MG63 (cell line): ENCODE data around the gene CD47. TPM values are rescaled to one million over a fixed set of nuclear protein-coding genes. Genes with fewer than 3 reads are reported as not detected.

ENCODE experiments used
- DNase-seq: peaks from one replicate; pipeline ENCODE4 v3.0.0-alpha.2; 2020
- H3K27me3 ChIP-seq: fragments of 250-450 bp; sonication (Bioruptor Pico); 2 replicates; pipeline ENCODE4 v1.5.1; 2020; ENCODE audit warnings: mild to moderate bottlenecking, moderate library complexity
- H3K36me3 ChIP-seq: fragments of 250-450 bp; sonication (Bioruptor Pico); 2 replicates; pipeline ENCODE4 v1.5.1; 2020; ENCODE audit warnings: mild to moderate bottlenecking, moderate library complexity
- H3K4me3 ChIP-seq: fragments of 250-450 bp; sonication (Bioruptor Pico); 2 replicates; pipeline ENCODE4 v1.5.1; 2020; ENCODE audit warnings: mild to moderate bottlenecking, moderate library complexity
- H3K9me3 ChIP-seq: fragments of 250-450 bp; sonication (Bioruptor Pico); 2 replicates; pipeline ENCODE4 v1.5.1; 2020; ENCODE audit warnings: mild to moderate bottlenecking, moderate library complexity
- total RNA-seq: library from RNA; depleted of rRNA; stranded (reverse); fragments of >200 nt; shearing (Covaris generic); gene quantifications from 2 replicates; pipeline ENCODE4 v1.2.3, GENCODE V29; 2014; ENCODE audit warnings: low replicate concordance

CD47 gene
- total RNA-seq, 1 experiment from 2014 or later: 69.0 TPM

DNA sequence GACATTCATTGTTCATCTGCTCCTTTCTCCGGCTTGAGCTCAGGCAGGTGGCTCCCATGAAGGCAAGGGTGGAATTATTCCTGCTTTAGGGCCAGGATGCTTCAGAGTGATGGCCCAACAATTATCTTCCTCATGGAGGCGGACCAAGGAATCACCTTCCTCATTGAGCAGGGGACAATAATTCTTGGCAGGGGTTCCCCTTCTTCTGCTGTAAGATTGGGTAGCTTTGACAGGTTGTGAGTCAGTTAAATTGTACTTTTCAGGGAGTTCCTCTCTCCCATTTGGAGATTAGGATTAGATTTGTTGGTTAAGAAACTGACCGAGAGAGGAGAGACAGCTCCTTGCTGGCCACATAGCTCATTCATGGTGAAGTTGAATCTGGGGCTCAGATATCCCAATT, 31.4 kb upstream of the CD47 start:
- no peaks in the 10 kb centered on the region for H3K27me3 ChIP-seq
- H3K36me3 ChIP-seq: no peaks in the 10 kb centered on the region
- H3K4me3 ChIP-seq: no peak overlapping the region
- no peak for DNase-seq
- no peaks in the 10 kb centered on the region for H3K9me3 ChIP-seq

DNA sequence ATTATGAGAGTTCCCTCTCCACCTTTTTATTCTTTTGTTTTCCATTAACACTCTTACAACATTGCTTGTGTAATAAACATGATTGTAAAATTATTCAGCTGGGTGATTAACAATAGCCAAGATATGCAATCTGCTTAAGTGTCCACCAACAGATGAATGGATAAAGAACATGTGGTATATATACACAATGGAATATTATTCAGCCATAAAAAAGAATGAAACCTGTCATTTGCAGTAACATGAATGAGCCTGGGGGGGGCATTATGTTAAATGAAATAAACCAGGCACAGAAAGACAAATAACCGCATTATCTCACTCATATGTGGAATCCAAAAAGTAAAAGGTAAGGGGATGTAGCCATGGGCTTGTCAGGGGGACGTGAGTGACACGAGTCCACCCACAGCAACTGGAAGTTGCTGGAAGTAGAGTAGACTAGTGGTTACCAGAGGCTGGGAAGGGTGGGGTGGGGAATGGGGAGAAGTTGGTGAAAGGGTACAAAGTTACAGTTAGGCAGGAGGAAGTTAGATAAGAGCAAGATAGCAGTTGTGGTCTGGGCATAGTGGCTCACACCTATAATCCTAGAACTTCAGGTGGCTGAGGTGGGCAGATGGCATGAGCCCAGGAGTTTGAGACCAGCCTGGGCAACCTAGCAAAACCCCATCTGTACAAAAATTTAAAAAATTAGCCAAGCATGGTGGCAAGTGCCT, 28.7 kb upstream of the CD47 start:
- Histone ChIP-seq H3K4me3 (no peak overlapping the region), H3K9me3 (no peaks in the 10 kb centered on the region), H3K36me3 (no peaks in the 10 kb centered on the region), H3K27me3 (no peaks in the 10 kb centered on the region)
- no peak for DNase-seq

DNA sequence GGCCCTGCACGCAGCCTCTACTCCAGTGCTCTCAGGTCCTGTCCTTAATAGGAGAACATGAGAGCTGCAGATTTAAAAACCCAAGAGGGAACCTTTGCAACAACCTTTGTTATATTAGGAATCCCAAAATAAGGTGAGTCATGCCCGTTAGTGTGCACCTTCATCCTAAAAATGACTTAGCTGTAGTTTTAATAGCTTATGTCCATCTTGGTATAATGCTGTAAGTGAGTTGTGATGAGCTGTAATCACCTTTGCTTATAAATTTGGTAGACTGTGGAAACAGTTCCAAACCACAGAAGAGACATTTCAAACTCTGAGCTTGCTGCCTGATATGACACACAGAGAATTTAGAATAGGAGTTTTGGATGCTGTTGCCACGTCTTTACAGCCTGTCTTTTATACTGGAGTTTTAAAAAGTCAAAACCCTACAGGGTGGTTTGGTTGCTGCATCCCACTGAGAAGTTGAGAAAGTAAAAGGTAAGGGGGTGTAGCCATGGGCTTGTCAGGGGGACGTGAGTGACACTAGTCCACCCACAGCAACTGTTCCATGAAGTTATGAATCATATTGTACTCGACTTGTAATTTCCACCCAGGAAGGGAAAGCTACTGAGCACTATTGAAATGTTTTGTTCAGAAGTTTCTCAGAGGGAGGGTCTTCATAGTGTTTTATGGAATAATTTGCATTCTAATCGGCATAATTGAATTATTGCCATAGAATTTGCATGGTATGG, 27.4 kb upstream of the CD47 start:
- no peaks in the 10 kb centered on the region for H3K27me3 ChIP-seq
- no peaks in the 10 kb centered on the region for H3K36me3 ChIP-seq
- no peaks in the 10 kb centered on the region for H3K9me3 ChIP-seq
- H3K4me3 ChIP-seq: no peak overlapping the region
- DNase-seq: no peak

DNA sequence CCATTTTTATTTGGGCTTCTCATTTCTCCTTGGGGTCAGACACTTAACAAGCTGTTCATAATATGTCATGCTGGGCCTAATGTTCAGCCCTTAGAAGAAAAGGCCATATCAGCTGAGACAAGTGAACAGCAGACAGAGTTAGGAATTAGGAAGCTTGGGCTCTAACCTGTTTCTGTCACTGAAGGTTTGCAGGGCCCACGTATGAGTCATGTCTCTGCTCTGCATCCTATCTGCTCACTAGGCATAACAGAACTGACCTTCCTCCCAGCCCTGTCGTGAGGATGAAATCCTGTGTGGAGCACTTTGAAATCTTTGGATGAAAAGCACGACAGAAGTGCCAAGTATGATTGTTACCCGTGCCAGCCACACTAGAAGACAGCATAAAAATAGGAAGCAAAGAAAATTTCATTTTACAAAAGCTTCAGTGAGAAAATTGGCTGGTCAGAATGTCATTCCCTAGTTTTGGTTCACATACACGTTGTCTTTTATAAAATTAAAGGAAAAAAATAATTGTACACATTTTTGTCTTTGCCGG, 26.5 kb upstream of the CD47 start:
- H3K36me3 ChIP-seq: no peaks in the 10 kb centered on the region
- DNase-seq: peak; percentile 28
- no peaks in the 10 kb centered on the region for H3K9me3 ChIP-seq
- H3K27me3 ChIP-seq: no peaks in the 10 kb centered on the region
- H3K4me3 ChIP-seq: no peak overlapping the region

DNA sequence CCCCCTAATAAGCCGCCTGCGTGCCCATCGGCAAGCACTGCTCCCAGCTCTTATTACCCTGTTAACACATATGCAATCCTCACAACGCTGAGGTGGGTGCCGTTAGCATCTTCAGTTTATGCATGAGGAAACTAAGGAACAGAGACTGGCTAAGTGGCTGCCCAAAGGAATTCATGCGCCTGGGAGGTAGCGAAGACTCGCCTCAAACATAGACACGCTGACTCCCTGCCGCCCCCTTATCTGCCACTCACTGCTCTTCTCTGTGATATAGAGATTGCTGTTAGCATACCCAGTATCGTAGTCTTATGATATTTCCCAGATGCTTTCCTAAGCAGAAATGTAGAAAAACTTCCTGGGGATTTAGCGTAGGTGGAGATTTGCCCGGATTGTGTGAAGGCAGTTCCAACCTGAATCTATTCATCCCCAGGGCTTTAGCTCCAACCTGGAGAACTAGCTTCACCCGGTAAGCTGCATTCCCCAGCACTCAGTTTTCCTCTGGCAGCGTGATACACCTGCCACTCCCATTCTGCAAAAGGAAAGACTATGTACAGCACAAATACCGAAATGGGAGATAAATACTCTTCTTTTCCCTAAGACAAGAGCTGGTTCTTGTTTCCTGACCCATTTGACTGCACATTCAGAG, 23.7 kb upstream of the CD47 start:
- DNase-seq: no peak
- no peaks in the 10 kb centered on the region for H3K9me3 ChIP-seq
- no peaks in the 10 kb centered on the region for H3K27me3 ChIP-seq
- no peaks in the 10 kb centered on the region for H3K36me3 ChIP-seq
- H3K4me3 ChIP-seq: no peak overlapping the region

DNA sequence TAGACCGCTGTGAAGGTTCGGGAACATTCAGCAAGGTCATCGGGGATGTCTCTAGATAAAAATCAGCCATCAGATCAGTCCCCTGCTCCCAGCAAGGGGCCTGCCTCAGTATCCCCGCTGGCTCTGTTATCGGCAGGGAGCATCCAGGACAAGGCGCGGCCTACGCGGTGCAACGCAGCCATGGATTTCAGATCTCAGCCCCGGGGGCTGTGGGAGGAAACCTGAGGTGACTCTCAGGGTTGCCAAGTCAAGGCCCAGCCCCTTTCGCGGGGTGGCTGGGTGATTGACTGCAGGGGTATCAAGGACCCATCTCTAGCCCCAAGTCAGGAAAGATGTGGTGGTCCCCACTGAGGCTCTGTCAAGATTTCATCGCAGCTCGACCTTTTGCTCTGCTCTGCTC, 23.1 kb upstream of the CD47 start:
- no peaks in the 10 kb centered on the region for H3K36me3 ChIP-seq
- no peaks in the 10 kb centered on the region for H3K27me3 ChIP-seq
- no peaks in the 10 kb centered on the region for H3K9me3 ChIP-seq
- no peak for DNase-seq
- H3K4me3 ChIP-seq: no peak overlapping the region

DNA sequence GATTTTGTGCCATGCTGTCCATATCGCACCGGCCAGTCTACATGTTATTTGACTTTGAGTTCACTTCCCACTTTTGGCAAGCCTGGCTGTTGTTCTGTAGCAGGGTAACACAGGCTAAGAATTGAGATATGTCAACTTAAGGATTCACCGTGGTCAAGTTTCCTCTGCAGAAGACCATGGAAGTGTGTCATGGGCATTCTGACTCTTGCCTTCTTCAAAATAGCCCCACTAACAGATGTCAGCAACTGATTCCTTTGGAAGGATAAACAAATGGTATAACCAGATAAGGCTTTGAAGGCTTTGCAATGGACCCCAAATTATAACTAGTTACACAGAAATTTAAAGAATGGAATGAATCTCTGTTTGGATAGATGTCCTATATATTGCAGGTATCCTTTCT, 20.1 kb upstream of the CD47 start:
- H3K36me3 ChIP-seq: no peaks in the 10 kb centered on the region
- no peak overlapping the region for H3K4me3 ChIP-seq
- no peaks in the 10 kb centered on the region for H3K27me3 ChIP-seq
- DNase-seq: no peak
- H3K9me3 ChIP-seq: no peaks in the 10 kb centered on the region

DNA sequence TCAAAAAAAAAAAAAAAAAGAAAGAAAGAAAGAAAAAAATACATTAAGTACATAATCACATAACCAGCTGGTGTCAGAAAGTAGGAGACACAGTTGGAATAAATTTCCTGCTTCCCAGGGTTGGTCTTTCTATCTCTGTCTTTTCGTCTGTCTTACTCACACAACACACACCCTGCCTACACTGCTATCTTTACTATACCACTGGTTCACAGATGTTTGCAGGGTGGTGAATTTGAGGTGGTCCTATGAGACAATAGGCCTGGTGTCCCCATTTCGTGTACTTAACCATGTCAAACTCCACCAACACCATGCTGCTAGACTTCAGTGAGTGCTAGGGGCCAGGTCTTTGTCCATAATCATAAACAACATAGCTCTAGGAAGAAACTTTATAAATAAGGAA, 17.6 kb upstream of the CD47 start:
- DNase-seq: no peak

DNA sequence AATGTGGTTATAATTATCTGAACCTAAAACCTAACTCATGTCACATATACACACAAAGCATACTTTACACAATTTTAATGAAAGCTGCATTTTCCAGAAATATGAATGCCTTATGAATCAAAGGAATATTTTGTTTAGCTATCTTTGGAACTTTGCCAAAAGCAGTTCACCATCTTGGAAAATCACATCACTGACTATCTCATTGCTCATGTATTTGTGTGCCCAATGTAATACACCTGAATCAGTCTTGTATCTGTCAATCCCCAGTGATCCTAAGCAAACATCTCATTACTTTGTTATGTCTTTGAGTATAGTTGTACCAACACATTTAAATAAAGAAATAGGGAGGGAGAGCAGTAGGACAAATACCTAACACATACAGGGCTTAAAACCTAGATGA, 15.6 kb upstream of the CD47 start:
- Histone ChIP-seq H3K9me3 (no peaks in the 10 kb centered on the region), H3K27me3 (no peaks in the 10 kb centered on the region), H3K36me3 (no peaks in the 10 kb centered on the region), H3K4me3 (no peak overlapping the region)
- no peak for DNase-seq

More for the DNA sequence above, 17.6 kb upstream of the CD47 start:
- H3K4me3 ChIP-seq: no peak overlapping the region
- no peaks in the 10 kb centered on the region for H3K27me3 ChIP-seq
- H3K36me3 ChIP-seq: no peaks in the 10 kb centered on the region
- H3K9me3 ChIP-seq: no peaks in the 10 kb centered on the region

DNA sequence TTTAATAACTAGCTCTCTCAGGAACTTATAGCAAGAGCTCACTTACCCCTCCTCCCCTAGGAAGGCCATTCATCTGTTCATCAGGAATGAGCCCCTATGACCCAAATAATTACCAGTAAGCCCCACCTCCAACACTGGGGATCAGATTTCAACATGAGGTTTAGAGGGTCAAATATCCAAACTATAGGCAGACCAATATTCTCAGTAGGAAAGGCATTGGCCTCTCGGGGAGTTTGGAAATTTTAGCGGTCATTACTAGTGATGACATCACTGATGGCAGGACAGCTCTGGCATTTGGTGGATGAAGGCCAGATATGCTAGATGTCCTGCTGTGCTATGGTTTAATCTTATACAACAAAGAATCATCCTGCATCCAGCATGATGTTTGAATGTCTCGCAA, 15.2 kb upstream of the CD47 start:
- no peaks in the 10 kb centered on the region for H3K27me3 ChIP-seq
- H3K36me3 ChIP-seq: no peaks in the 10 kb centered on the region
- H3K4me3 ChIP-seq: no peak overlapping the region
- peak; percentile 56 for DNase-seq
- H3K9me3 ChIP-seq: no peaks in the 10 kb centered on the region

DNA sequence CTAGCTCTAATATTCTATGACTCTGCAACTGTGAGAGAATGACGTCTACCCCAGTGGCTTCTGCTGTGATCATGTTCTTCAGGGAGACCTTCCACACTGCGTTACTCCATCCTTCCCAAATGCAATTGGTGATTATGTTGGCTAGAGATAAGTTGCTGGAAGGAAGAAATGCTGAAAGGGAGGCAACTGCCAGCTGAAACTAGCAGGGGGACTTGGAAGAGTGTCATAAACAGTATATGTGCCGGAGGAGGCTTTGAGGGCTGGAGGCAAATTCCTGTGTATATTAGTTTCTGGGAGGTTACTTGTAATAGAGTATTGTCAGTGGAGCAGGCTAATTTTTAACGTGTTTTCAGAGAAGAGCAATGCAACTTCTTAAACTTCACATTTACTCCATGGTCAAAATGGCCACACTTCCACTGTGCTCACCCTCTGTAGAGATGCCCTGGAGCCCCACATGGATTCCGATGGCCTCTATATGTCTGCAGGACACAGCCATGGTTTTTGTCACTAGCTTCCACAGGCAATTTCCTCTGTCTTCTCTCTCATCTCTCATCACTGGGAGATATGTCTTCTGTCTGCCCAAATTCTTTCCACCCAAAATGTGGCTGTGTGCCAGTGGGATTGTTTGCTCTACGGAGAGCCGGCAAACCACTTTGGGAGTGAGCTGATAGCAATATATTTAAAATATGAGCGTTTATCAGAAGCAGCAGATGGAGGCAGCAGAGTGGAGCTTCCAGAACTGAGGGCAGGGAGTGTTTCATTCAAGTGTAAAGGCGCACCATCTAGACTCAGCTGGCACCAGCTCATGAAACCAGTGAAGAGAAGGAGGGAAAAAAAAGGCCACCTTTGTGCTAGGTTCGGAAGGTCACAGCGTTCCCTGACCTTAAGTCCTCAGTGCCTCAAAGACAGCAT, 13.3 kb upstream of the CD47 start:
- Histone ChIP-seq H3K27me3 (no peaks in the 10 kb centered on the region), H3K36me3 (no peaks in the 10 kb centered on the region), H3K9me3 (no peaks in the 10 kb centered on the region), H3K4me3 (no peak overlapping the region)
- DNase-seq: no peak

DNA sequence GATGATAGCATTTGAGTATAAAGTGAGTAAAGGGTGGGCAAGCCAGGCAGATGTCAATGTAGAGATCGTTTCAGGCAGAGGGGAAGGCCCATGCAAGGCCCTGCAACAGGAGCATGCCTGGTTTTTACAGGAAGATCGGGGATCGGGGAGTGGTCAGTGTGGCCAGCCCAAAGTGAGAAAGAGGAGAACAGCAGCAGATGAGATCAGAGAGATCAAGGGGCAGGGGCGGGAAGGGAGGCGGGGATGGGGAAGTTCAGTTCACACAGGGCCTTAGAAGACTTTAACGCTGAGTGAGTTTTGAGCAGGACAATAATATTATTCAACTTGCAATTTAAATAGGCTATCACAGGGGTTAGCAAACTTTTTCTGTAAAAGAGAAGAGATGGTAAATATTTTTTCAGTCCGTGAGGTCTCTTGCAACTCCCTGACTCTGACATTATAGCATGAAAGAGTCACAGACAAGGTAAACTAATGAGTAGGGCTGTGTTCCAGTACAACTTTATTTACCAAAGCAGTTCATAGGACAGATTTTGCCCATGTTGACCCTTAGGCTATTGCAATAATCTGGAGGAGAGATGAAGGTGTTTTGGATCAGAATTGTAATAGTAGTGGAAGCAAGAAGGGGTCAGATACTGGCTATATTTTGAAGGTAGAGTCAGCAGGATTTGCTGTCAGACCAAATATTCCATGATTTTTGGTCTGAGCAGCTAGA, 12.4 kb upstream of the CD47 start:
- no peaks in the 10 kb centered on the region for H3K27me3 ChIP-seq
- no peak for DNase-seq
- no peak overlapping the region for H3K4me3 ChIP-seq
- no peaks in the 10 kb centered on the region for H3K9me3 ChIP-seq
- H3K36me3 ChIP-seq: no peaks in the 10 kb centered on the region

DNA sequence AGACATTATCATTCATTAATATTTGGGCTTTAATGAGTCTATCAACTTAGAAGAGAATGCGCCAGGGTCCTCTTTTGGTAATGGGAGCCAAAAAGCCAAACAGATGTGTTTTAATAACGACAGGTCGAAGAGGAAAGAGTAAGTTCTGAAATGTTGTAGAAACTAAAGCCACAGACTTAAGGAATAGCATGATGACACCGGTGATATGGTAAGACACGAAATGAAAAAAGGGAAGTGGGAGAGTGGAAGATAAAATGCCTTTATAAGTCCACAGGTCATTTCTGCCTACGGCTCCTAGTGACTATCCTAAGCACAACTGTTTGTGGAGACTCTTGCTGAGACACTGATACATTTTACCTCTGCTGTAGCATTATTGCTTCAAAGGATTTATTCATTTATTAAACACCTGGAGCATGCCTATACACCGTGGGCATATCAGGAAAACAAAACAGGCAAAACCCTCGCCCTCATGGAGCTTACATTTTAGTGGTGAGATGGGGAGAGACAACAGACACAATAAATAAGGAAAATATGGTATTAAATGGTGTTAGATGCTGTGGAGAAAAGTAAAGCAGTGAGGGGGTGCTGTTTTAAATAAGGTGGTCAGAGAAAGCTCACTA, 11.7 kb upstream of the CD47 start:
- no peaks in the 10 kb centered on the region for H3K27me3 ChIP-seq
- H3K4me3 ChIP-seq: no peak overlapping the region
- no peaks in the 10 kb centered on the region for H3K9me3 ChIP-seq
- no peaks in the 10 kb centered on the region for H3K36me3 ChIP-seq
- no peak for DNase-seq

DNA sequence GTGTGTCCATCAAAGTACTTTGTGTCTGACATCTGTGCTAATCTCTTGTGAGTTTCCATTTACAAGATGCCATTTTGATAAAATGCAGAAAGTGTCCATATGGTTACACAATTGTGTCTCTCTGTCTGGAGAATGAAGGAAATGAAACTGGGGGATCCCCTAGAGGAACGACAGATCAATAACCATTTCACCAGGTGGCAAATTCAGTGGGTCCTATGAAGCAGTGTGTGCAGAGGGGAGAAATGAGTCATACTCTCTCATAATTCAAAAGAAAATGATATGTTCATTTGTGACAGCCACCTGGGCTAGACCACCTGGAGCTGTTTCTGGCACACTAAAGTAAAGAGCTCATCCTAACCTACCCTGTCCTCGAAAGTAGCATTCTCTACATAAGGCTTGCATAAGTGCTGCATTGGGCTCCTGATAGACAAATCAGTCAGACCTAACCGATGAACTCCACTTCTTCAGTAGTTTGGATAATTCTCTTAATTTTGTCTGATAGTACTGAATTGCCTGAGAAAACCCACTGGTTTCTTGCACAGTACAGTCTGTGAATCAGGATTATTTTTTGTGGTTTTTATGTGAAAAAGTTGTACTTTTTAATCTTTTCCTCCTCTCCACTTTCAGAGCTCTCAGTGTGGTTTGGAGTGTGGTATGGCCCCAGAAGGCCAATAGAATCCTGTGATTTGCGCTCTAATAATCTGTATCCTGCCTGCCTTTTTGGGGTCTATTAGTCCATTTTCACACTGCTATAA, 10.3 kb upstream of the CD47 start:
- DNase-seq: no peak
- no peaks in the 10 kb centered on the region for H3K27me3 ChIP-seq
- H3K36me3 ChIP-seq: no peaks in the 10 kb centered on the region
- no peak overlapping the region for H3K4me3 ChIP-seq
- H3K9me3 ChIP-seq: no peaks in the 10 kb centered on the region
